Measurements from ENCODE around the gene ZNF197.

Gene ZNF197

DNA sequence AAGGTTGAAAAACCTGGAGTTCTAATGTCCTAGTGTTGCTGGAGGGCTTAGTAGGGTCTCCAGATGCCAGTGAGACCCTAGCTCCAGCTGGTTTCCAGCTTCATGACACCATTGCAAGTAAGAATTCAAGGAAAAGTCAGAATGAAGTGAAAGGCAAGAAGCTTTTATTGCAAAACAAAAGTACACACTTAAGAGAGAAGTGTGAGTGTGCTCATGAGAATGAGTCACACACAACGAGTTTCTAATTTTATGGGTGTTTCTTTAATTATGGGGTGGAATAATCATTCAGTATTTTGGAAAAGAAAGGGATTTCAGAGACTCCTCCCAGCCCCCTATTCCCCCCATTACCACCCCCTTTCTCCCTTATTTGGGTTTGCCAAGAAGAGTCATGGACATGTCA is 63.1 kb downstream of the ZNF197 start:
- TF ChIP-seq, protein P1, sequence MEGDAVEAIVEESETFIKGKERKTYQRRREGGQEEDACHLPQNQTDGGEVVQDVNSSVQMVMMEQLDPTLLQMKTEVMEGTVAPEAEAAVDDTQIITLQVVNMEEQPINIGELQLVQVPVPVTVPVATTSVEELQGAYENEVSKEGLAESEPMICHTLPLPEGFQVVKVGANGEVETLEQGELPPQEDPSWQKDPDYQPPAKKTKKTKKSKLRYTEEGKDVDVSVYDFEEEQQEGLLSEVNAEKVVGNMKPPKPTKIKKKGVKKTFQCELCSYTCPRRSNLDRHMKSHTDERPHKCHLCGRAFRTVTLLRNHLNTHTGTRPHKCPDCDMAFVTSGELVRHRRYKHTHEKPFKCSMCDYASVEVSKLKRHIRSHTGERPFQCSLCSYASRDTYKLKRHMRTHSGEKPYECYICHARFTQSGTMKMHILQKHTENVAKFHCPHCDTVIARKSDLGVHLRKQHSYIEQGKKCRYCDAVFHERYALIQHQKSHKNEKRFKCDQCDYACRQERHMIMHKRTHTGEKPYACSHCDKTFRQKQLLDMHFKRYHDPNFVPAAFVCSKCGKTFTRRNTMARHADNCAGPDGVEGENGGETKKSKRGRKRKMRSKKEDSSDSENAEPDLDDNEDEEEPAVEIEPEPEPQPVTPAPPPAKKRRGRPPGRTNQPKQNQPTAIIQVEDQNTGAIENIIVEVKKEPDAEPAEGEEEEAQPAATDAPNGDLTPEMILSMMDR (IDR thresholded peaks at IDR 0.05), result no peak
- no peak for TF ChIP-seq ZFX (IDR thresholded peaks at IDR 0.05; ENCODE audit: borderline replicate concordance)
- H3K27ac ChIP-seq, result no peak overlapping the region
